Bronchial epithelial cell (primary cell): ENCODE data around the gene HSCB. TPM values are rescaled to one million over a fixed set of nuclear protein-coding genes. Genes with fewer than 3 reads are reported as not detected.

ENCODE experiments used
- DNase-seq: peaks from one replicate; pipeline ENCODE4 v3.0.0-alpha.2; 2010; ENCODE audit warnings: low read depth
- FAIRE-seq: peaks from 2 replicates; lab custom pipeline; 2011; peaks lifted over from hg19 to GRCh38; lab: Jason Lieb, UNC
- H3K27me3 ChIP-seq: 2 replicates; pipeline ENCODE4 v1.5.1; 2011; ENCODE audit warnings: low read length; ENCODE audit not compliant: control insufficient read depth, insufficient read depth
- H3K36me3 ChIP-seq: 2 replicates; pipeline ENCODE4 v1.5.1; 2011; ENCODE audit warnings: low read length; ENCODE audit not compliant: control insufficient read depth, insufficient read depth
- H3K4me3 ChIP-seq: 2 replicates; pipeline ENCODE4 v1.5.1; 2011; ENCODE audit warnings: mild to moderate bottlenecking, low read depth, low read length, control low read depth
- CTCF ChIP-seq: IDR thresholded peaks from 2 replicates; pipeline ENCODE4 v1.5.1; 2011; ENCODE audit warnings: mild to moderate bottlenecking, moderate library complexity, low read length, control low read depth, inconsistent platforms; ENCODE audit not compliant: insufficient read depth, severe bottlenecking
- total RNA-seq: library from RNA; depleted of rRNA; stranded (reverse); fragments of >200 nt; gene quantifications from 2 replicates; pipeline ENCODE4 v1.2.1, GENCODE V29; 2014

The HSCB gene
- total RNA-seq, 1 donor from 2014 or later = 24.7 TPM

GRCh38 chr22:28791124-28791523 is 49.3 kb downstream of the HSCB start:
- FAIRE-seq = no peak
- H3K27me3 ChIP-seq = no peaks in the 10 kb centered on the region
- H3K4me3 ChIP-seq = no peak overlapping the region
- TF ChIP-seq CTCF = no peak
- H3K36me3 ChIP-seq = peaks cover 10% of the 10 kb centered on the region
- no peak for DNase-seq

GRCh38 chr22:28791841-28792490 is 50.1 kb downstream of the HSCB start:
- FAIRE-seq (no peak), DNase-seq (no peak)
- no peak overlapping the region for H3K4me3 ChIP-seq
- H3K27me3 ChIP-seq = no peaks in the 10 kb centered on the region
- no peak for TF ChIP-seq CTCF
- H3K36me3 ChIP-seq = peaks cover 17% of the 10 kb centered on the region

GRCh38 chr22:28792491-28793383 is 50.9 kb downstream of the HSCB start:
- DNase-seq (no peak), FAIRE-seq (no peak)
- TF ChIP-seq CTCF = no peak
- H3K4me3 ChIP-seq = no peak overlapping the region
- no peaks in the 10 kb centered on the region for H3K27me3 ChIP-seq
- H3K36me3 ChIP-seq = peaks cover 23% of the 10 kb centered on the region

GRCh38 chr22:28793976-28794584 is 52.2 kb downstream of the HSCB start:
- Histone ChIP-seq H3K27me3 (no peaks in the 10 kb centered on the region), H3K36me3 (peaks cover 28% of the 10 kb centered on the region), H3K4me3 (no peak overlapping the region)
- no peak for TF ChIP-seq CTCF
- no peak for DNase-seq
- no peak for FAIRE-seq

GRCh38 chr22:28795071-28795693 is 53.3 kb downstream of the HSCB start:
- H3K36me3 ChIP-seq = peaks cover 28% of the 10 kb centered on the region
- no peak for FAIRE-seq
- no peaks in the 10 kb centered on the region for H3K27me3 ChIP-seq

More at GRCh38 chr22:28795071-28795693, 53.3 kb downstream of the HSCB start:
- no peak for TF ChIP-seq CTCF
- no peak overlapping the region for H3K4me3 ChIP-seq
- DNase-seq = no peak
